Activated B cell treated with CpG ODN at 0.5 μM for 24 hours (primary cell): ENCODE results near the gene IGF2R. TPM values are rescaled to one million over a fixed set of nuclear protein-coding genes. Genes with fewer than 3 reads are reported as not detected.
"Not testable (repeated sequence)": the region's sequence is repeated elsewhere in the genome, so short reads cannot be mapped to it uniquely, and the experiment has no call there.

Source experiments
- ATAC-seq: fragments of 200-7000 bp; cut with Tn5 transposase; one replicate; pipeline ENCODE4 v1.10.0; 2021; ENCODE audit warnings: low read depth, mild to moderate bottlenecking, moderate library complexity
- CTCF ChIA-PET: fragments of 350-600 bp; sonication (Branson Sonifier 250); formaldehyde crosslinking; loops from one replicate; lab custom pipeline; 2021; ENCODE audit warnings: antibody characterized with exemption; lab: Charles Lee
- POLR2A ChIA-PET: fragments of 350-600 bp; sonication (Branson Sonifier 250); formaldehyde crosslinking; loops from one replicate; lab custom pipeline; 2021; ENCODE audit warnings: antibody characterized with exemption; lab: Charles Lee
- DNase-seq: peaks from one replicate; pipeline ENCODE4 v3.0.0; 2022
- H3K27ac Mint-ChIP-seq: one replicate; pipeline ENCODE4 v1.8.0; 2020; ENCODE audit warnings: mixed read lengths
- H3K27me3 Mint-ChIP-seq: one replicate; pipeline ENCODE4 v1.8.0; 2021; ENCODE audit warnings: mixed read lengths
- H3K36me3 Mint-ChIP-seq: one replicate; pipeline ENCODE4 v1.8.0; 2021; ENCODE audit warnings: low read depth, mixed read lengths
- H3K4me1 Mint-ChIP-seq: one replicate; pipeline ENCODE4 v1.8.0; 2021; ENCODE audit warnings: mixed read lengths
- H3K4me3 Mint-ChIP-seq: one replicate; pipeline ENCODE4 v1.8.0; 2020; ENCODE audit warnings: mild to moderate bottlenecking, mixed read lengths
- H3K9me3 Mint-ChIP-seq: one replicate; pipeline ENCODE4 v1.8.0; 2020; ENCODE audit warnings: mixed read lengths
- intact Hi-C: fragments of 100-400 bp; cut with micrococcal nuclease; formaldehyde crosslinking; loops from one replicate; pipeline ENCODE4 v1.15.1; 2024
- total RNA-seq: library from RNA; stranded (reverse); gene quantifications from 2 replicates; pipeline ENCODE4 v1.2.3, GENCODE V29; 2022
- TF ChIP-seq, protein P1 (sequence below): fragments of 200-600 bp; IDR thresholded peaks from one replicate; pipeline ENCODE4 v1.8.0; 2022; ENCODE audit warnings: antibody characterized with exemption, mild to moderate bottlenecking

Gene IGF2R
- total RNA-seq, 1 donor from 2014 or later, result 79.5 TPM

DNA sequence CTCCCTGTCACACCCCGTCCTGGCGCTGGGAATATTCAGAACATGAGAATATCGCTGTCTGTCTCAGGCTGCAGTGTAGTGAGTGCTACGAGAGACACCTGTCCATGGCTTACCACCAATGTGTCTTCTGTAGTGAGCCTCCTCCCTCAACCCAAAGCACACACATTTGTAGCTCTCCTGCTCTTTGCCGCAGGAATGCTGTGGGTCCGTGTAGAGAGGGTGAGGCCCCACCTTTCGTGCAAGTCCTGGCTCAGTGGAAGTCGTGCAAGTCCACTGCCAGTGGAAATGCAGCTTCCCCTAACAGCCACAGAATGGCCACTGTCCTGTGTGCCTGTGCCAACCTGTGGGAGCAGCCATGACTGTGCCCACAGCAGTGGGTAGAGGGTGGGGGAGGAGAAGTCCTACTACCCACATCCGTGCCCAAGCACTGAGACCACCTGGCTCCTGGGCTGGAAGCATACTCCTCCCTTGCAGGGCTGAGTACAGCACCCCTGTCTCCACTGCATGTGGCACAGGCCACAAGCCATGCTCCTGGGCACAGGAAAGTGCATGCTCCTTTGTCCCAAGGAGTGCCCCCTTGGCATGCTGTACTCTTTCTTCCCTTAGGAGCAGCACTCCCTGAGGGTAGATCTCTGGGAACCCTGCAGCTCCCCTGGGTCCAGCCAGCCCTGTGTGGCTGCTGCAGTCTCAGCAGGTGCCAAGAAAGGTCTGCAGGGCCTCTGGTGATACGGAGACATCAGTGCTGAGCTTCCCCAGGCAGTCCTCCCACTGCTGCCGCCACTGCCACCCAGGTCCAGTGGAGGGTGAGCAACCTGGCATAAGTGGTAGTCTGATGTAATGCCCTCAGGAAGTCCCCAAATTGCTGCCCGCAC is 28.0 kb downstream of the IGF2R start:
- Mint-ChIP-seq H3K9me3 (peaks cover 12% of the 10 kb centered on the region), H3K4me3 (no peak overlapping the region), H3K27me3 (no peaks in the 10 kb centered on the region), H3K4me1 (peaks cover 13% of the 10 kb centered on the region), H3K27ac (no peak overlapping the region), H3K36me3 (peaks cover 70% of the 10 kb centered on the region)
- DNase-seq (no peak), ATAC-seq (no peak)
- ChIA-PET CTCF (no interaction called here), POLR2A (no interaction called here)
- TF ChIP-seq, protein P1, sequence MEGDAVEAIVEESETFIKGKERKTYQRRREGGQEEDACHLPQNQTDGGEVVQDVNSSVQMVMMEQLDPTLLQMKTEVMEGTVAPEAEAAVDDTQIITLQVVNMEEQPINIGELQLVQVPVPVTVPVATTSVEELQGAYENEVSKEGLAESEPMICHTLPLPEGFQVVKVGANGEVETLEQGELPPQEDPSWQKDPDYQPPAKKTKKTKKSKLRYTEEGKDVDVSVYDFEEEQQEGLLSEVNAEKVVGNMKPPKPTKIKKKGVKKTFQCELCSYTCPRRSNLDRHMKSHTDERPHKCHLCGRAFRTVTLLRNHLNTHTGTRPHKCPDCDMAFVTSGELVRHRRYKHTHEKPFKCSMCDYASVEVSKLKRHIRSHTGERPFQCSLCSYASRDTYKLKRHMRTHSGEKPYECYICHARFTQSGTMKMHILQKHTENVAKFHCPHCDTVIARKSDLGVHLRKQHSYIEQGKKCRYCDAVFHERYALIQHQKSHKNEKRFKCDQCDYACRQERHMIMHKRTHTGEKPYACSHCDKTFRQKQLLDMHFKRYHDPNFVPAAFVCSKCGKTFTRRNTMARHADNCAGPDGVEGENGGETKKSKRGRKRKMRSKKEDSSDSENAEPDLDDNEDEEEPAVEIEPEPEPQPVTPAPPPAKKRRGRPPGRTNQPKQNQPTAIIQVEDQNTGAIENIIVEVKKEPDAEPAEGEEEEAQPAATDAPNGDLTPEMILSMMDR, result no peak
- intact Hi-C loops, result no loop called here

DNA sequence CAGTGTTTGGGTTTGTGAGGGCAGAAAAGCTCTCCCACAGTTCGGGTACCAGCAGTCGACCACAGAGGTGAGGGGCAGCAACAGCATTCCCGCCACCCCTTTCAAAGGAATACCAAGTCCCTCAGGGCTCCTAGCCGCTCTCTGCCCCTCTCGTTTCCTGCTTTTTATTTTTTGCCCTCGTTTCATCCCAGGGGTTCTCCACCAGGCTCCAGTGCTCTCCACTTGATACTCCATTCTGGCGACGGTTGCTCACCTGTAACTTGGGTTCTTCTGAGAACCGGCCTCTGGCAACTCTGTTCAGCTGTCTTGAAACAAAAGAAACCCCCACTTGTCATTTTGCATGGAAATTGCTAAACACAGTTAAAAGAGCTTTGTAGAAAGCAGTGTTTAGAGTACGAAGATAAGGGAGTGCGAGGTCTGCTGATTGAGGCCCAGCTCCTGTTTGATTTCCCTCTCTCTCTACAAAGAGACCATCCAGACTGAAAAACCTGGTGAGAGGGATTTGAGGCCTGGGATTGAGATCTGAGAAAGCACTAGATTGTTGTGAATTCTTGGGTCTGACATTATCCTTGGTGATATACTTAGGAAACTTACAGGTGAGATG is 28.7 kb downstream of the IGF2R start:
- H3K27ac Mint-ChIP-seq, result no peak overlapping the region
- POLR2A ChIA-PET, result no interaction called here

DNA sequence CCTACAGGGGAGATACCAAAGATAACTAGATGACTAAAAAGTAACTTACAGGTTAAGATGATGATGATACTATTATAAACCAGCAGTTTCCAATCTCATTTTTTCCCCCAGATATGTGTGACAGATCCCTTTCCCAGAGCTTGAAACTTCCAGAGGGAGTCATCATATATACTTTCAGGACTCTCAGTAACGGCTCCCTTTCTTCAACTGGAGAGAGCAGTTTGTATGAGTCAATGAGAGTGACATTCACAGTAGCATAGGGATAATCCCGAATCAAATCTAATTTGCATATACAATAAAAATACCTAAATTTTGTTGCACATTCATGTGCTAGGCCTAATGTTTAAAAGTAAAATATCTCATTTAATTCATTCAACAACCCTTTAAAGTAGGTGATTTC is 29.7 kb downstream of the IGF2R start:
- POLR2A ChIA-PET, result no interaction called here
- CTCF ChIA-PET, result no interaction called here
- DNase-seq (no peak), ATAC-seq (no peak)
- Mint-ChIP-seq H3K9me3 (peaks cover 8% of the 10 kb centered on the region), H3K27ac (no peak overlapping the region), H3K27me3 (no peaks in the 10 kb centered on the region), H3K4me3 (no peak overlapping the region), H3K4me1 (peaks cover 3% of the 10 kb centered on the region), H3K36me3 (peaks cover 54% of the 10 kb centered on the region)
- TF ChIP-seq, protein P1, result no peak
- intact Hi-C loops, result loop anchor here (2.0 kb wide), 1 partner anchor 14 kb away; no protein-coding TSS in a partner anchor

More for the DNA sequence above, 28.7 kb downstream of the IGF2R start:
- CTCF ChIA-PET, result no interaction called here
- DNase-seq (no peak), ATAC-seq (no peak)
- intact Hi-C loops, result loop anchor here (2.0 kb wide), 1 partner anchor 15 kb away; no protein-coding TSS in a partner anchor
- H3K9me3 Mint-ChIP-seq, result peaks cover 12% of the 10 kb centered on the region
- no peaks in the 10 kb centered on the region for H3K27me3 Mint-ChIP-seq
- peaks cover 12% of the 10 kb centered on the region for H3K4me1 Mint-ChIP-seq
- H3K4me3 Mint-ChIP-seq, result no peak overlapping the region
- peaks cover 63% of the 10 kb centered on the region for H3K36me3 Mint-ChIP-seq
- TF ChIP-seq, protein P1, result no peak

DNA sequence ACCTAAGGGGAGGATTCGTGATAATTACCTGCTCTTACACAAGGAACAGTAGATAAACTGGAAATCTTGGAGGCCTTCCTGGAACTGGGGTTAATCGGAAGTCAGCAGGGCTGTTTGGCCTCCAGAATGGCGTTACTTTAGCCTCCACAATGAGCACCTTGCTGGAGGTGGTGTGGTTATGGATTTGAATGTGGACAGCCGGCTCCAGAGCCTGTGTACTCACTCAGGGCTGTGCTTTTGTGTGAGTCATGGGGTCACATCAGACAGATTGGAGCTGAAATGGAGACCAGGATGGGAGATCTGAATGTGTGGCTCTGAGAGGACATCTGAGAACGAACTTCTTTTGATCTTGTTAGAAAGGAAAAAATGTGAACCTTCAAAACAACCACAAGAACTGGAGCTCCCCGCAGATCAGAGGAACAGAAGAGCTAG is 30.4 kb downstream of the IGF2R start:
- Mint-ChIP-seq H3K9me3 (peaks cover 3% of the 10 kb centered on the region), H3K27me3 (no peaks in the 10 kb centered on the region), H3K36me3 (peaks cover 47% of the 10 kb centered on the region), H3K4me3 (no peak overlapping the region), H3K4me1 (peaks cover 6% of the 10 kb centered on the region), H3K27ac (no peak overlapping the region)
- ATAC-seq (no peak), DNase-seq (no peak)
- intact Hi-C loops, result loop anchor here (2.0 kb wide), 1 partner anchor 14 kb away; no protein-coding TSS in a partner anchor
- TF ChIP-seq, protein P1, result no peak
- CTCF ChIA-PET, result no interaction called here
- POLR2A ChIA-PET, result no interaction called here

DNA sequence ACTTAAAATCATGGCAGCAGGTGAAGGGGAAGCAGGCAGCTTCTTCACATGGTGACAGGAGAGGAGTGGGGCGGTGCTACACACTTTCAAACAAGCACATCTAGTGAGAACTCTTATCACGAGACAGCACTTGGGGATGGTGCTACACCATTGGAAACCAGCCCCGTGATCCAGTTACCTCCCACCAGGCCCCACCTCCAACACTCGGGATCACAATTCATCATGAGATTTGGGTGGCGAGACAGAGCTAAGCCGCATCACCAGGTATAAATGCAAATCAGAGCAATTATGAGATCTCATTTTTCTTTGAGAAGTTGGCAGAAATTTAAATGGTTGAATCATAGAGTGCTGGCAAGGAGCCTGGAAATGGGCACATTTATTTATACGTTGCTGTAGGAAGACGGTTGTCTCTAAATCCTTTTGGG is 31.4 kb downstream of the IGF2R start:
- ATAC-seq (no peak), DNase-seq (no peak)
- intact Hi-C loops, result no loop called here
- TF ChIP-seq, protein P1, result no peak
- no peak overlapping the region for H3K4me3 Mint-ChIP-seq
- POLR2A ChIA-PET, result no interaction called here
- CTCF ChIA-PET, result no interaction called here
- H3K27me3 Mint-ChIP-seq, result no peaks in the 10 kb centered on the region
- no peaks in the 10 kb centered on the region for H3K9me3 Mint-ChIP-seq
- H3K4me1 Mint-ChIP-seq, result peaks cover 11% of the 10 kb centered on the region
- H3K27ac Mint-ChIP-seq, result no peak overlapping the region
- peaks cover 37% of the 10 kb centered on the region for H3K36me3 Mint-ChIP-seq

DNA sequence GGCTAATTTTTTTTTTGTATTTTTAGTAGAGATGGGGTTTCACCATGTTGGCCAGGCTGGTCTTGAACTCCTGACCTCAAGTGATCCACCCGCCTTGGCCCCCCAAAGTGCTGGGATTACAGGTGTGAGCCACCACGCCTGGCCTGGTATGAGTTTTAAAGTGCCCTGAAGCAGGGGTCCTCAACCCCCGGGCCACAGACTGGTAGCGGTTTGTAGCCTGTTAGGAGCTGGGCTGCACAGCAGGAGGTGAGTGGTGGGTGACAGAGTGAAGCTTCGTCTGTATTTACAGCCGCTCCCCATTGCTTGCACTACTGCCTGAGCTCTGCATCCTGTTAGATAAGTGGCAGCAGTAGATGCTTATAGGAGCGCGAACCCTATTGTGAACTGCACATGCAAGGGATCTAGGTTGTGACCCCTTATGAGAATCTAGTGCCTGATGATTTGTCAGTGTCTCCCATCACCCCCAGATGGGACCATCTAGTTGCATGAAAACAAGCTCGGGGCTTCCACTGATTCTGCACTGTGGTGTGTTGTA is 32.1 kb downstream of the IGF2R start:
- POLR2A ChIA-PET, DNase-seq, H3K9me3 Mint-ChIP-seq, CTCF ChIA-PET, H3K27ac Mint-ChIP-seq, H3K4me3 Mint-ChIP-seq, intact Hi-C loops, ATAC-seq, H3K4me1 Mint-ChIP-seq, H3K27me3 Mint-ChIP-seq: not testable (repeated sequence)
- H3K36me3 Mint-ChIP-seq, result peaks cover 31% of the 10 kb centered on the region
